GM12801 (cell line): ENCODE data around the gene TOR3A.

Source experiments
- CTCF ChIP-seq: IDR thresholded peaks from one replicate; pipeline ENCODE4 v1.5.1; 2011; ENCODE audit warnings: control low read depth; ENCODE audit not compliant: insufficient read length; ENCODE audit errors: extremely low read depth

Gene TOR3A

DNA sequence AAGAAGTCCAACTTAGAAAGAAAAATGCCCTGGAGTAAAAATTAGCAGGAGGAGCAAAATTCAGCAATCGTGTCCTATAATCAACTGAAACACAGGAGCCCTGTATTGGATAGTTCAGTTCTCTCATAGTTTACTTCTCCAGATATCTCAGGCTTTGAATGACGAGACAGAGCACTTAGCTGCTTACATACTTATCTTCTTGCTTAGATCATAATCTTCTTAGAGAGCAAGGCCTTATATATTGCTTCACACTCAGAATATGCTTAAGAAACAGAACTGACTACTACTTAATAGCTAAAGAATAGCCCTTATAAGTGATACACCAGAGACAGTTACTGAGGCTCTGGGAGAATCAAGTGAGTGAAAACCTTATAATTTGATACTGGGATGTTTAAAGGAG, 38.9 kb downstream of the TOR3A start:
- no peak for TF ChIP-seq CTCF

- no peak for TF ChIP-seq CTCF
Measured at GRCh38 chr1:179121159-179121938, 39.5 kb downstream of the TOR3A start.

DNA sequence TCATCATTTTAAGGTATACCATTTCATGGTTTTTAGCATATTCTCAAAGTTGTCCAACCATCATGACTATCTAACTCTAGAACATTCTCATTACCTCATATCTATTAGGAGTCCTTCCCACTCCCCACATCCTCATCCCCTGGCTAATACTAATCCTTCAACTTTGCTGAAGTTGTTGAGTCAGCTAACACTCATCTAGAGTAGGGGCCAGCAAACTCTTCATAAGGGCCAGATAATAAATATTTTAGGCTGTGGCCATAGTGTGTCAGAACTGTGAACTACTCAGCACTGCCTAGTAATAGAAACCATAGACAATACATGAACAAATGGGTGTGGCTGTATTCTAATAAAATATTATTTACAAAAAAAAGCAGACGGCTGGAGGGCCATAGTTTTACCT, 43.0 kb downstream of the TOR3A start:
- TF ChIP-seq CTCF: no peak

DNA sequence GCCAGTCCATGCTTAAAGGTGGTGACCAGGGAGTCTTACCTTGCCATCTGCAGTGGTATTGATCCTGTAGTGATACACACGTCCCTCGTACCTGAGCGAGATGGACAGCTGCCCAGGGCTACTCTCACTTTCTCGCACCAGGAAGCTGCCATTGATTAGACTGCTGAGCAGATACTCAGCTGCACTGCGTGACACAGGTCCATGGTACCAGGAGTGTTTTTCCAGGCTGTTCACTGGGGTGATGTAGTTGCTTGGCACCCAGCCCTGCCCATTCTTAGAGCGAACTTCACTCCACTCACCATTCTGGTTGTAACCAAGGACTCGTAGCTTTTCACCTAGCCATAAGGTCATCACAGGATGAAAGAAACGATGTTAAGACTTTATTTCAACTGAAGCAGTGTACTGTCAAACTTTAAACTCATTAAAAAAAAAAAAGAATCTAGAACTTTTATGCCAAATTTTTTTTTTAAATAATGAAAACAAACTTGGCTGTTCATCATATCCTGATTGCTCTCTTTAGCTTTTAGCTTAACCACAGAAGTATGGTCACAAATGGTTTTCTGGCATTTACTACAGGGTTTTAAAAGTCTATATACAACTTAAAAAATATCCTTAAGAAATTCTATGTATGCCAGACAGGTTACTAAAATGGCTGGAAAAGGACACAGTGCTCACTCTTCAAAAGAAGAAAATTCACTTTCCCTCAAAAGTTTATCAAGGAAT, 44.6 kb downstream of the TOR3A start:
- no peak for TF ChIP-seq CTCF

DNA sequence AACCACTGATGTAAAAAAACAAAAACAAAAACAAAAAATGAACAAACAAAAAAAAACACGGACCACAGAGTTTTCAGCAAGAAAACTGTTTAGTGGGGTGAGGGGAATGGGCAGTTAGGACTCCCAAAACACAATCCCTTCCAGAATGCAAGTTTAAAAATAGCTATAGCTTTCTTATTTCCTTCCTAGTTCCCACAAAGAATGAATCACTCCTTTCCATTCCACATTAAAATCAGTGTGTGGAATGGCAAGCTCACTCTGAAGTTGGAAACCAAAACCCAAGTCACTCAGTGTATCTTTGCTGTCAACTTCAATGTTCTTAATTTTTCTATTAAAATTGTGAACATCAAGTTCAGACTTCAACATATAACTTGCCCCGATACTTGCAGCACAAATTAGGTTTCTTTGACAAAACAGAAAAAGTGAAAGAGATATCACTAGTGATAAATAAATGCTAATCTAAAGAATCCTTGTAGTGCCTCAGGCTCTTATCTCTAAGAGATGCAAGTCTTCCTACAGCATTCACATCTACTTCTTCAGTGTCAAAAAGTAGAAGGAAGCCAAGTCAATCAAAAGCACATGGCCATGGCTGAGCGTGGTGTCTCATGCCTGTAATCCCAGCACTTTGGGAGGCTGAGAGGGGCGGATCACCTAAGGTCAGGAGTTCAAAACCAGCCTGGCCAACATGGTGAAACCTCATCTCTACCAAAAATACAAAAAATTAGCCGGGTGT, 45.5 kb downstream of the TOR3A start:
- no peak for TF ChIP-seq CTCF

DNA sequence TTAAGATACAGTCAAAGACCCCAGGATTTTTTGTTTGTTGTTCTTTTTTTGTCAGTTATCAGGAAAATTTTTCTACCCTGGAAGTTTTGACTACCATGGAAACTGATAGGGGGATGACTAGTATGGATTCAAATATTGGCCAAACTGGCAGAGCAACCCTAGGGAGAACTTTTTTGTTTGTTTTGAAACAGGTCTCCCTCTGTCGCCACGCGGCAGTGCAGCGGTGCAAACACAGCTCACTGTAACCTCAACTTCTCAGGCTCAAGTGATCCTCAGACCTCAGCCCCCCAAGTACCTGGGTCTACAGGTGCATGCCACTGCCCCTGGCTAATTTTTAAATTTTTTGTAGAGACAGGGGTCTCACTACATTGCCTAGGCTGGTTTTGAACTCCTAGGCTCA, 46.6 kb downstream of the TOR3A start:
- no peak for TF ChIP-seq CTCF
